ENCODE data around the gene NFYC. TPM values are rescaled to one million over a fixed set of nuclear protein-coding genes. Genes with fewer than 3 reads are reported as not detected.
A peak's percentile ranks its signal among the peaks of the same experiment; 100 is the strongest.

NFYC gene
- total RNA-seq, 4 donors from 2014 or later, result 29.8 to 44.6 (median 32.4) TPM

GRCh38 chr1:40703316-40703715 is 11.8 kb downstream of the NFYC start:
- DNase-seq (ENCODE audit: low spot score), result no peak
- no peak for TF ChIP-seq CTCF (IDR thresholded peaks at IDR 0.05)
- no peak for ATAC-seq (ENCODE audit: low FRiP score)

- DNase-seq (ENCODE audit: low spot score) (no peak), ATAC-seq (ENCODE audit: low FRiP score) (no peak)
- TF ChIP-seq CTCF (IDR thresholded peaks at IDR 0.05), result no peak
Observed at GRCh38 chr1:40704817-40705733, 13.6 kb downstream of the NFYC start.

GRCh38 chr1:40706626-40707025 is 15.1 kb downstream of the NFYC start:
- no peak for TF ChIP-seq CTCF (IDR thresholded peaks at IDR 0.05)
- DNase-seq (ENCODE audit: low spot score) (no peak), ATAC-seq (ENCODE audit: low FRiP score) (no peak)

DNA sequence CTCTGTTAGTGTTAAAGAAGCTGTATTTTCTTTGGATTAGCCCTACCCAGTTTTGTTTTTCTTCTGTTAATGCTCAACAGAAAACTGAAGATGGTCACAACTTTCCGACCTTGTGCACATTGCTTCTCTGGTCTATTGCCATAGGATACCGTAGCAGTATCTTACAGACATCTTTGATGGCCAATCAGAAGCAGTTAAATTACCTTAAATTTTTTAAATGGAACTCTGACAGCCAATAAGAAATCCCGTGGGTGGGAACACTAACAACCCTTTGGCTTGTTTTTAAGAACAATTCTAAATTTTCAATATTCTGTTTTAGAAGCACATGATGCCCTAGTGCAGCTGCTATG is 17.2 kb downstream of the NFYC start:
- peak; percentile 76 for ATAC-seq (ENCODE audit: low FRiP score)
- DNase-seq (ENCODE audit: low spot score), result no peak
- TF ChIP-seq CTCF (IDR thresholded peaks at IDR 0.05), result no peak

GRCh38 chr1:40709100-40709801 is 17.7 kb downstream of the NFYC start:
- DNase-seq (ENCODE audit: low spot score) (peak; percentile 39), ATAC-seq (ENCODE audit: low FRiP score) (peak; percentile 94)
- no peak for TF ChIP-seq CTCF (IDR thresholded peaks at IDR 0.05)

DNA sequence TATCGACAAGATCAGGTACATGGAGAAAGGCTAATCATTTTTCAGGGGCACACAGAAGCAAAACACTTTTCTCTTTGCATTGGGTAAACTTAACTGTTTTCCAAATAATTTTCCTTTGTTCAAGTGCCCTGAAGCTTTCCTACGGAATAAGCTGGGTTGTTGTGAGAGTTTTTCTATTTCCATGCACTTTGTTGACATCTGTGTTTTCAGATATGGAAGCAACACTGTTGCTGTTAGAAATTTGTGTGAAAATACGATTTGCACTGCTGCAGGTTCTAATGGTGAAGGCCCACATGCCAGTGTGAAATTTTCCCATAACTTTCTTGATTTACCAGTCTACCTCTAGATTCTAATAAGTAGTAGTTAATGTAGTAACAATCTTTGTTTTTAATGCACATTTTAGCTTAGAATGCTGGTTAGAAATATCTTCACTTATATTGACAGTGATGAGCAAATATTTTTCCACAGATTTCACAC is 18.3 kb downstream of the NFYC start:
- no peak for TF ChIP-seq CTCF (IDR thresholded peaks at IDR 0.05)
- DNase-seq (ENCODE audit: low spot score) (no peak), ATAC-seq (ENCODE audit: low FRiP score) (no peak)
